Activated T-cell treated with anti-CD3 and anti-CD28 coated beads, Interleukin-2, amount 50 U/mL, for 72 hours (primary cell): ENCODE measurements around the gene CDK5. TPM values are rescaled to one million over a fixed set of nuclear protein-coding genes. Genes with fewer than 3 reads are reported as not detected.
"Not testable (repeated sequence)": the region's sequence is repeated elsewhere in the genome, so short reads cannot be mapped to it uniquely, and the experiment has no call there.

Source experiments
- ATAC-seq, 2 donors: fragments of 150-1000 bp; cut with Tn5 transposase; replicated peaks in 1 of 2; 2 replicates each; pipeline ENCODE4 v1.10.0; 2021; ENCODE audit warnings: moderate library complexity in 2 of 2, mild to moderate bottlenecking in 1 of 2
- DNase-seq, 2 donors: peaks; one replicate each; pipeline ENCODE4 v3.0.0; 2021 to 2022; ENCODE audit warnings: mixed read lengths in 1 of 2
- H3K27ac Mint-ChIP-seq: one replicate; pipeline ENCODE4 v1.8.0; 2022; ENCODE audit warnings: mild to moderate bottlenecking, moderate library complexity, mixed read lengths
- H3K27me3 Mint-ChIP-seq: one replicate; pipeline ENCODE4 v1.8.0; 2022; ENCODE audit warnings: low read depth, mixed read lengths
- H3K36me3 Mint-ChIP-seq, 2 donors: one replicate each; pipeline ENCODE4 v1.8.0; 2022; ENCODE audit warnings: mixed read lengths in 2 of 2, mild to moderate bottlenecking in 1 of 2; ENCODE audit not compliant: insufficient read depth in 2 of 2
- H3K4me1 Mint-ChIP-seq: one replicate; pipeline ENCODE4 v1.8.0; 2022; ENCODE audit warnings: low read depth, mixed read lengths
- H3K4me3 Mint-ChIP-seq, 2 donors: one replicate each; pipeline ENCODE4 v1.8.0; 2022; ENCODE audit warnings: mild to moderate bottlenecking in 2 of 2, mixed read lengths in 2 of 2, moderate library complexity in 2 of 2
- H3K9me3 Mint-ChIP-seq, 2 donors: one replicate each; pipeline ENCODE4 v1.8.0; 2022; ENCODE audit warnings: mixed read lengths in 2 of 2
- total RNA-seq, 2 donors: library from RNA; stranded (reverse); gene quantifications; one replicate each; pipeline ENCODE4 v1.2.3, GENCODE V29; 2022

CDK5 gene
- total RNA-seq, 2 donors from 2014 or later, result 9.4 to 11.6 TPM

DNA sequence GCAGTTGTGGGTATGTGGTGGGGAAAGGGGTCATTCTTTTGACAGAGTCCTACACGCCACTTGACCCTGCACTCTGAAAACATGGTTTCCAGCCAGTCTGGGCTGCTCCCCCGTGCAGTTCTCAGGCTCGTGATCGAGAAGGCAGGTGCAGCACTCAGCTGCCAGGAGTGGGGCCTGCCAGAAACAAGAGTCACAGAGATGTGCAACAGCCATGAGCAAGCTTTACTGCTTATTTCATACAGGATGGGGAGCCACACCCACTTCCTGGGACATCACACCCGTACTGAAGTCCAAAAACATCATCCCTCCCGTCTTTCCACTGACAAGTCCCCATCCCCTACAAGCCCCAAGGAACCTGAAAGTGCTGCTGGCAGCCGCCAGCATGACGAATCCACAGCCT, 42.7 kb downstream of the CDK5 start:
- H3K4me1 Mint-ChIP-seq, result peaks cover 83% of the 10 kb centered on the region
- H3K4me3 Mint-ChIP-seq, result peak overlapping the region; percentile 87 to 92
- ATAC-seq (no peak), DNase-seq (peak in 1 of 2 donors; percentile 37)
- H3K9me3 Mint-ChIP-seq, result no peaks in the 10 kb centered on the region
- peak overlapping the region; percentile 10 for H3K27ac Mint-ChIP-seq
- peaks cover 18% of the 10 kb centered on the region for H3K27me3 Mint-ChIP-seq
- peaks cover 2 to 3% of the 10 kb centered on the region in 2 donors for H3K36me3 Mint-ChIP-seq

DNA sequence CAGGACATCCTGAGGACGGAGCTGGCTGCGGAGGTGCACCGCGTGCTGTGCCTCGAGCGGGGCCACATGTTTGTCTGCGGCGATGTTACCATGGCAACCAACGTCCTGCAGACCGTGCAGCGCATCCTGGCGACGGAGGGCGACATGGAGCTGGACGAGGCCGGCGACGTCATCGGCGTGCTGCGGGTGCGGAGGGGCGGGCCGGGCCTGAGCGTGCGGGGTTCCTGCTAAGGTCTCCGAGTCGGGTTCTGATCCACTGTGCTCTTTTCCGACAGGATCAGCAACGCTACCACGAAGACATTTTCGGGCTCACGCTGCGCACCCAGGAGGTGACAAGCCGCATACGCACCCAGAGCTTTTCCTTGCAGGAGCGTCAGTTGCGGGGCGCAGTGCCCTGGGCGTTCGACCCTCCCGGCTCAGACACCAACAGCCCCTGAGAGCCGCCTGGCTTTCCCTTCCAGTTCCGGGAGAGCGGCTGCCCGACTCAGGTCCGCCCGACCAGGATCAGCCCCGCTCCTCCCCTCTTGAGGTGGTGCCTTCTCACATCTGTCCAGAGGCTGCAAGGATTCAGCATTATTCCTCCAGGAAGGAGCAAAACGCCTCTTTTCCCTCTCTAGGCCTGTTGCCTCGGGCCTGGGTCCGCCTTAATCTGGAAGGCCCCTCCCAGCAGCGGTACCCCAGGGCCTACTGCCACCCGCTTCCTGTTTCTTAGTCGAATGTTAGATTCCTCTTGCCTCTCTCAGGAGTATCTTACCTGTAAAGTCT, 43.8 kb downstream of the CDK5 start:
- ATAC-seq, result peak; percentile 71 to 72
- Mint-ChIP-seq H3K9me3 (no peaks in the 10 kb centered on the region), H3K36me3 (peaks cover 0 to 2% of the 10 kb centered on the region in 2 donors)

GRCh38 chr7:151013356-151013732, 44.4 kb downstream of the CDK5 start:
- Mint-ChIP-seq H3K4me3 (peak overlapping the region; percentile 87 to 92), H3K4me1 (peaks cover 78% of the 10 kb centered on the region), H3K9me3 (no peaks in the 10 kb centered on the region), H3K27me3 (peaks cover 8% of the 10 kb centered on the region), H3K27ac (no peak overlapping the region), H3K36me3 (peaks cover 0 to 2% of the 10 kb centered on the region in 2 donors)
- ATAC-seq, result no peak
- no peak for DNase-seq

More for the DNA sequence above, 43.8 kb downstream of the CDK5 start:
- Mint-ChIP-seq H3K27ac (peak overlapping the region; percentile 96), H3K27me3 (peaks cover 11% of the 10 kb centered on the region), H3K4me1 (peaks cover 78% of the 10 kb centered on the region), H3K4me3 (peak overlapping the region; percentile 87 to 92)
- peak; percentile 92 to 94 for DNase-seq

- peak overlapping the region in 1 of 2 donors; percentile 62 for H3K4me3 Mint-ChIP-seq
- peaks cover 4% of the 10 kb centered on the region for H3K27me3 Mint-ChIP-seq
- H3K9me3 Mint-ChIP-seq, result no peaks in the 10 kb centered on the region
- no peak for ATAC-seq
- peaks cover 0 to 2% of the 10 kb centered on the region in 2 donors for H3K36me3 Mint-ChIP-seq
- DNase-seq, result no peak
- H3K4me1 Mint-ChIP-seq, result peaks cover 78% of the 10 kb centered on the region
- H3K27ac Mint-ChIP-seq, result no peak overlapping the region
Observed at GRCh38 chr7:151012911-151013347, 44.8 kb downstream of the CDK5 start.

DNA sequence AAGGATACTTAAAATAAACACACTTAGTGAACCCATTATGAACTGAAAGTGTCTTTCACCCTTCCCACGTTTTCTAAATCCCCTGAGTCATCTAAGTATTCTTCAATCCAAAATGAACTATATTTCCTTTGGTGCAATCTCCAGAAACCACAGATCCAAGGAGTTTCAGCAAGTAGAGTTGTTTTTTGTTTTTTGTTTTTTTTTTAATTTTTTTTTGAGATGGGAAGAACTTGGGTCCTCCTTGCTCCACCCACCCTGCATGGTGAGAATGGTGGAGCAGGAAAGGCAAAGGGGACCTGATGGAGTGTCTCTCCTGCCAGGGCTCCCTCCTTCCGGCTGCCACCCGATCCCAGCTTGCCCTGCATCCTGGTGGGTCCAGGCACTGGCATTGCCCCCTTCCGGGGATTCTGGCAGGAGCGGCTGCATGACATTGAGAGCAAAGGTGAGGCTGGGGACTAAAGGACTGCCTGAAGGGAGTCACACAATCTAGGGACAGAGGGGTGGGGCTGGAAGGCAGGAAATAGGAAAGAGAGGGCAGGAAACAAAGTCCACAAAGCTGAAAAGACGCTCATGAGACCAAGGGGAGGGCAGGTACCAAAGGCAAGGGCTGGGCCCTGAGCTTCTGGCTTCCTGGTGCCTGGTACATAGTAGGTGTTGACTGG, 45.5 kb downstream of the CDK5 start:
- H3K4me3 Mint-ChIP-seq, result peak overlapping the region; percentile 51 to 62
- peaks cover 0 to 2% of the 10 kb centered on the region in 2 donors for H3K36me3 Mint-ChIP-seq
- no peak for ATAC-seq
- no peaks in the 10 kb centered on the region for H3K9me3 Mint-ChIP-seq
- no peaks in the 10 kb centered on the region for H3K27me3 Mint-ChIP-seq
- H3K27ac Mint-ChIP-seq, result peak overlapping the region; percentile 71
- DNase-seq, result no peak
- H3K4me1 Mint-ChIP-seq, result peaks cover 78% of the 10 kb centered on the region

GRCh38 chr7:151011616-151012015, 46.1 kb downstream of the CDK5 start:
- Mint-ChIP-seq H3K4me3 (peak overlapping the region; percentile 51 to 52), H3K4me1 (peaks cover 74% of the 10 kb centered on the region), H3K27ac (peak overlapping the region; percentile 71)
- not testable (repeated sequence) for ATAC-seq, H3K9me3 Mint-ChIP-seq, DNase-seq, H3K36me3 Mint-ChIP-seq, H3K27me3 Mint-ChIP-seq

- peak overlapping the region; percentile 75 for H3K27ac Mint-ChIP-seq
- peak overlapping the region; percentile 65 to 70 for H3K4me3 Mint-ChIP-seq
- H3K9me3 Mint-ChIP-seq, result no peaks in the 10 kb centered on the region
- DNase-seq (no peak), ATAC-seq (no peak)
- H3K36me3 Mint-ChIP-seq, result peaks cover 0 to 2% of the 10 kb centered on the region in 2 donors
- H3K27me3 Mint-ChIP-seq, result no peaks in the 10 kb centered on the region
- peaks cover 68% of the 10 kb centered on the region for H3K4me1 Mint-ChIP-seq
Observed at GRCh38 chr7:151011097-151011409, 46.6 kb downstream of the CDK5 start.

- no peaks in the 10 kb centered on the region for H3K27me3 Mint-ChIP-seq
- DNase-seq (peak; percentile 39 to 45), ATAC-seq (peak; percentile 3 to 25)
- peaks cover 0 to 2% of the 10 kb centered on the region in 2 donors for H3K36me3 Mint-ChIP-seq
- H3K9me3 Mint-ChIP-seq, result no peaks in the 10 kb centered on the region
- H3K4me3 Mint-ChIP-seq, result peak overlapping the region; percentile 65 to 70
- peak overlapping the region; percentile 75 for H3K27ac Mint-ChIP-seq
- peaks cover 64% of the 10 kb centered on the region for H3K4me1 Mint-ChIP-seq
Observed at GRCh38 chr7:151010307-151011096, 47.2 kb downstream of the CDK5 start.

DNA sequence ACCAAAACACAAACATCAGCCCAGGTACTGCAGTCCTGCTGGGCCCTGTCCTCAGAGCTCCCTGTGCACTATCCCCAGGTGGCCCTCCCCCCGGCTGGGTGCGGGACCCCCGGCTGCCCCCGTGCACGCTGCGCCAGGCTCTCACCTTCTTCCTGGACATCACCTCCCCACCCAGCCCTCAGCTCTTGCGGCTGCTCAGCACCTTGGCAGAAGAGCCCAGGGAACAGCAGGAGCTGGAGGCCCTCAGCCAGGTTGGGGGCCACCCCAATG, 47.7 kb downstream of the CDK5 start:
- Mint-ChIP-seq H3K27ac (no peak overlapping the region), H3K4me1 (peaks cover 59% of the 10 kb centered on the region), H3K9me3 (no peaks in the 10 kb centered on the region), H3K4me3 (peak overlapping the region; percentile 65 to 70), H3K36me3 (peaks cover 0 to 2% of the 10 kb centered on the region in 2 donors), H3K27me3 (no peaks in the 10 kb centered on the region)
- no peak for DNase-seq
- no peak for ATAC-seq

DNA sequence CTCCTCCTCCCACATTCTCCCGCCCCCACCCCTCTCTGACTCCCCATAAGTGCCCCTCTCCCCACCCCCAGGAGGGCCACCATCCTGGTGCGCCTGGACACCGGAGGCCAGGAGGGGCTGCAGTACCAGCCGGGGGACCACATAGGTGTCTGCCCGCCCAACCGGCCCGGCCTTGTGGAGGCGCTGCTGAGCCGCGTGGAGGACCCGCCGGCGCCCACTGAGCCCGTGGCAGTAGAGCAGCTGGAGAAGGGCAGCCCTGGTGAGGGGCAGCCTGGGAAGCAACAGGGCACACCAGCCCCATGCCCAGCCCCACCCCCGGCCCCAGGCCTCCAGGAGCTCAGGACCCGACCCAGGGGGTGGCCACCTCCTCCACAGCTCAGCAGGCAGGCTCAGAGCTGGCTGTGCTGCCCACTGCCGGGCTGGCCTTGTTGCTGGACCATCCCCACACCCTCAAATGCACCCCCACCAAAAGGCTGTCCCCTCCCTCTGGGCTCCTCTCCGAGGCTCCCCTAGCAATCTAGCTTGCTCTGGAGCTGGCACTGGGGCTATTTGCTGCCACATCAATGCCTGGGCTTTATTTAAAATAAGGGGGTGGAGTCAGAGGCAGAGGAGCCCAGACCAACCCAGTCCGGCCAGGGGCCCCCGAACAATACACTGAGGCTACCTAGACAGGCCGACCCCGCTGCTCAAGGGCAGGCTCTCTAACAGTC, 48.2 kb downstream of the CDK5 start:
- no peak for ATAC-seq
- Mint-ChIP-seq H3K36me3 (peaks cover 0 to 2% of the 10 kb centered on the region in 2 donors), H3K27ac (no peak overlapping the region), H3K4me1 (peaks cover 54% of the 10 kb centered on the region), H3K4me3 (peak overlapping the region in 1 of 2 donors; percentile 83), H3K9me3 (no peaks in the 10 kb centered on the region), H3K27me3 (no peaks in the 10 kb centered on the region)
- DNase-seq, result no peak

GRCh38 chr7:151008511-151009323, 49.0 kb downstream of the CDK5 start:
- peak; percentile 59 to 80 for ATAC-seq
- Mint-ChIP-seq H3K4me1 (peaks cover 48% of the 10 kb centered on the region), H3K27ac (peak overlapping the region; percentile 55), H3K27me3 (no peaks in the 10 kb centered on the region), H3K36me3 (no peaks in the 10 kb centered on the region), H3K4me3 (peak overlapping the region; percentile 72 to 83), H3K9me3 (no peaks in the 10 kb centered on the region)
- DNase-seq, result peak; percentile 80 to 88

DNA sequence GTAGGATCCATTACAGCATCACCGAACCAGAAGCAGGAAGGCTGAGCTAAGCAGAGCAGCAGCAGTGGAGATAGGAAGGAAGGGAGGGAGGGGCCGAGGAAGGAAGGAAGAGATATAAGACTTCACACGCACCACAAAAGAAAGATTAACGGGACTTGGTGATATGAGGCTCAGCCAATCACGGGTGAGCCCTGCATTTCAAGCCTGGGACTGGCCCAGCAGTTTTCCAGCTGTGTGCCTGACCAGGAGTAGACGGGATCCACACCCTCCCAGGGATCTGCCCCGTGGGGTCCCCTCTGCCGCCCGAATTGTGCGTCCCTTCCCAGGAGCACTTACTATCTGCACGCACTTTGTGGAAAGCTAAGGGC, 49.6 kb downstream of the CDK5 start:
- peak overlapping the region; percentile 55 for H3K27ac Mint-ChIP-seq
- H3K4me1 Mint-ChIP-seq, result peaks cover 48% of the 10 kb centered on the region
- DNase-seq (no peak), ATAC-seq (peak; percentile 16 to 29)
- H3K36me3 Mint-ChIP-seq, result no peaks in the 10 kb centered on the region
- no peaks in the 10 kb centered on the region for H3K27me3 Mint-ChIP-seq
- peak overlapping the region; percentile 72 to 83 for H3K4me3 Mint-ChIP-seq
- H3K9me3 Mint-ChIP-seq, result no peaks in the 10 kb centered on the region
